ENCODE results near the gene GAPDH. TPM values are rescaled to one million over a fixed set of nuclear protein-coding genes. Genes with fewer than 3 reads are reported as not detected.

GAPDH gene
- total and polyA plus RNA-seq, 2 experiments from 2014 or later, result 1,719 to 2,607 TPM

GRCh38 chr12:6546016-6546415 lies 11.7 kb downstream of the GAPDH start:
- peaks cover 19% of the 10 kb centered on the region for H3K4me1 ChIP-seq (ENCODE audit: insufficient read depth)
- peaks cover 4% of the 10 kb centered on the region for H3K79me2 ChIP-seq
- no peak for TF ChIP-seq EZH2 (IDR thresholded peaks at IDR 0.05; ENCODE audit: borderline replicate concordance)
- no peak for TF ChIP-seq CTCF (IDR thresholded peaks at IDR 0.05; ENCODE audit: poor library complexity)
- TF ChIP-seq EZH2phosphoT487 (IDR thresholded peaks at IDR 0.05; ENCODE audit: low read depth, severe bottlenecking, unreplicated experiment), result no peak
- H2AFZ ChIP-seq, result no peak overlapping the region
- no peaks in the 10 kb centered on the region for H3K9me3 ChIP-seq (ENCODE audit: low read depth)
- H3K4me2 ChIP-seq, result no peak overlapping the region
- H3K36me3 ChIP-seq (replicated peaks; ENCODE audit: insufficient read depth, low read depth), result no peaks in the 10 kb centered on the region
- H3K9me2 ChIP-seq (replicated peaks; ENCODE audit: insufficient read depth), result no peaks in the 10 kb centered on the region
- H3K27ac ChIP-seq, result no peak overlapping the region
- no peaks in the 10 kb centered on the region for H3K27me3 ChIP-seq
- WGBS (ENCODE audit: low lambda C conversion rate, missing lambda C conversion rate), result 96% methylated on average over 10 of the region's 10 CpGs
- no peaks in the 10 kb centered on the region for H4K20me1 ChIP-seq (ENCODE audit: insufficient read depth, poor library complexity, severe bottlenecking)
- DNase-seq (ENCODE audit: low spot score), result no peak
- no peak overlapping the region for H3K4me3 ChIP-seq

GRCh38 chr12:6547566-6547965 lies 13.2 kb downstream of the GAPDH start:
- Histone ChIP-seq H3K79me2 (peaks cover 9% of the 10 kb centered on the region), H3K4me2 (no peak overlapping the region), H3K4me3 (no peak overlapping the region), H2AFZ (no peak overlapping the region), H4K20me1 (ENCODE audit: insufficient read depth, poor library complexity, severe bottlenecking) (no peaks in the 10 kb centered on the region), H3K9me3 (ENCODE audit: low read depth) (no peaks in the 10 kb centered on the region), H3K9me2 (replicated peaks; ENCODE audit: insufficient read depth) (no peaks in the 10 kb centered on the region), H3K36me3 (replicated peaks; ENCODE audit: insufficient read depth, low read depth) (no peaks in the 10 kb centered on the region), H3K27ac (no peak overlapping the region), H3K4me1 (ENCODE audit: insufficient read depth) (peaks cover 6% of the 10 kb centered on the region), H3K27me3 (no peaks in the 10 kb centered on the region)
- no peak for DNase-seq (ENCODE audit: low spot score)
- 100% methylated on average over 1 of the region's 1 CpG for WGBS (ENCODE audit: low lambda C conversion rate, missing lambda C conversion rate)
- no peak for TF ChIP-seq EZH2phosphoT487 (IDR thresholded peaks at IDR 0.05; ENCODE audit: low read depth, severe bottlenecking, unreplicated experiment)
- TF ChIP-seq CTCF (IDR thresholded peaks at IDR 0.05; ENCODE audit: poor library complexity), result no peak
- TF ChIP-seq EZH2 (IDR thresholded peaks at IDR 0.05; ENCODE audit: borderline replicate concordance), result no peak

- TF ChIP-seq EZH2 (IDR thresholded peaks at IDR 0.05; ENCODE audit: borderline replicate concordance) (no peak), EZH2phosphoT487 (IDR thresholded peaks at IDR 0.05; ENCODE audit: low read depth, severe bottlenecking, unreplicated experiment) (no peak), CTCF (IDR thresholded peaks at IDR 0.05; ENCODE audit: poor library complexity) (no peak)
- Histone ChIP-seq H3K79me2 (peaks cover 9% of the 10 kb centered on the region), H3K9me3 (ENCODE audit: low read depth) (no peaks in the 10 kb centered on the region), H3K27me3 (no peaks in the 10 kb centered on the region), H3K4me2 (no peak overlapping the region), H2AFZ (no peak overlapping the region), H3K27ac (no peak overlapping the region), H3K4me3 (no peak overlapping the region), H3K4me1 (ENCODE audit: insufficient read depth) (peaks cover 1% of the 10 kb centered on the region), H4K20me1 (ENCODE audit: insufficient read depth, poor library complexity, severe bottlenecking) (no peaks in the 10 kb centered on the region), H3K9me2 (replicated peaks; ENCODE audit: insufficient read depth) (no peaks in the 10 kb centered on the region), H3K36me3 (replicated peaks; ENCODE audit: insufficient read depth, low read depth) (no peaks in the 10 kb centered on the region)
- no peak for DNase-seq (ENCODE audit: low spot score)
- 74% methylated on average over 9 of the region's 9 CpGs for WGBS (ENCODE audit: low lambda C conversion rate, missing lambda C conversion rate)
Measured at GRCh38 chr12:6547987-6548386, 13.7 kb downstream of the GAPDH start.

- H3K9me3 ChIP-seq (ENCODE audit: low read depth), result no peaks in the 10 kb centered on the region
- H3K4me2 ChIP-seq, result no peak overlapping the region
- H3K27ac ChIP-seq, result no peak overlapping the region
- no peaks in the 10 kb centered on the region for H3K9me2 ChIP-seq (replicated peaks; ENCODE audit: insufficient read depth)
- WGBS (ENCODE audit: low lambda C conversion rate, missing lambda C conversion rate), result 97% methylated on average over 23 of the region's 26 CpGs
- TF ChIP-seq CTCF (IDR thresholded peaks at IDR 0.05; ENCODE audit: poor library complexity), result no peak
- TF ChIP-seq EZH2 (IDR thresholded peaks at IDR 0.05; ENCODE audit: borderline replicate concordance), result no peak
- TF ChIP-seq EZH2phosphoT487 (IDR thresholded peaks at IDR 0.05; ENCODE audit: low read depth, severe bottlenecking, unreplicated experiment), result no peak
- H3K4me3 ChIP-seq, result no peak overlapping the region
- H3K27me3 ChIP-seq, result no peaks in the 10 kb centered on the region
- DNase-seq (ENCODE audit: low spot score), result no peak
- no peak overlapping the region for H2AFZ ChIP-seq
- peaks cover 12% of the 10 kb centered on the region for H3K79me2 ChIP-seq
- peaks cover 4% of the 10 kb centered on the region for H3K4me1 ChIP-seq (ENCODE audit: insufficient read depth)
- H3K36me3 ChIP-seq (replicated peaks; ENCODE audit: insufficient read depth, low read depth), result no peaks in the 10 kb centered on the region
- peaks cover 4% of the 10 kb centered on the region for H4K20me1 ChIP-seq (ENCODE audit: insufficient read depth, poor library complexity, severe bottlenecking)
Measured at GRCh38 chr12:6548556-6548955, 14.2 kb downstream of the GAPDH start.
